ENCODE measurements around the gene CFAP53.
A peak's percentile ranks its signal among the peaks of the same experiment; 100 is the strongest.

The CFAP53 gene

GRCh38 chr18:50287441-50288347 lies 21.4 kb upstream of the CFAP53 start, which contains the start of gene CXXC1:
TSS of gene CXXC1 (minus strand) at chr18:50287692. CDS start at chr18:50287589, 103 bp downstream.
- H3K4me3 ChIP-seq (ENCODE audit: control insufficient read depth, low read depth, low read length): peak within 1 kb of the TSS; percentile 92
- TF ChIP-seq CTCF (conservative IDR thresholded peaks at IDR 0.05; ENCODE audit: control insufficient read depth, insufficient read depth, low read depth, low read length): peak; percentile 26

GRCh38 chr18:50287028-50287440 lies 20.7 kb upstream of the CFAP53 start:
- H3K4me3 ChIP-seq (ENCODE audit: control insufficient read depth, low read depth, low read length): peak overlapping the region; percentile 92
- no peak for DNase-seq (ENCODE audit: low read depth)
- TF ChIP-seq CTCF (conservative IDR thresholded peaks at IDR 0.05; ENCODE audit: control insufficient read depth, insufficient read depth, low read depth, low read length): no peak

More at GRCh38 chr18:50287441-50288347, 21.4 kb upstream of the CFAP53 start, which contains the start of gene CXXC1:
- DNase-seq (ENCODE audit: low read depth): peak; percentile 100

- TF ChIP-seq CTCF (conservative IDR thresholded peaks at IDR 0.05; ENCODE audit: control insufficient read depth, insufficient read depth, low read depth, low read length): no peak
- peak; percentile 65 for DNase-seq (ENCODE audit: low read depth)
- peak overlapping the region; percentile 92 for H3K4me3 ChIP-seq (ENCODE audit: control insufficient read depth, low read depth, low read length)
Measured at GRCh38 chr18:50286391-50287027, 20.2 kb upstream of the CFAP53 start.

GRCh38 chr18:50285631-50286321 lies 19.5 kb upstream of the CFAP53 start:
- no peak for DNase-seq (ENCODE audit: low read depth)

GRCh38 chr18:50285071-50285470 lies 18.8 kb upstream of the CFAP53 start:
- no peak for DNase-seq (ENCODE audit: low read depth)
- no peak overlapping the region for H3K4me3 ChIP-seq (ENCODE audit: control insufficient read depth, low read depth, low read length)
- no peak for TF ChIP-seq CTCF (conservative IDR thresholded peaks at IDR 0.05; ENCODE audit: control insufficient read depth, insufficient read depth, low read depth, low read length)

More at GRCh38 chr18:50285631-50286321, 19.5 kb upstream of the CFAP53 start:
- TF ChIP-seq CTCF (conservative IDR thresholded peaks at IDR 0.05; ENCODE audit: control insufficient read depth, insufficient read depth, low read depth, low read length): no peak
- no peak overlapping the region for H3K4me3 ChIP-seq (ENCODE audit: control insufficient read depth, low read depth, low read length)

- TF ChIP-seq CTCF (conservative IDR thresholded peaks at IDR 0.05; ENCODE audit: control insufficient read depth, insufficient read depth, low read depth, low read length): no peak
Measured at GRCh38 chr18:50284255-50284885, 18.1 kb upstream of the CFAP53 start.

More at GRCh38 chr18:50284255-50284885, 18.1 kb upstream of the CFAP53 start:
- peak; percentile 27 for DNase-seq (ENCODE audit: low read depth)
- H3K4me3 ChIP-seq (ENCODE audit: control insufficient read depth, low read depth, low read length): no peak overlapping the region

Data from fibroblast of mammary gland (primary cell).